HG03521 (cell line): Measurements from ENCODE around the gene ITPR3.

Source experiments
- ATAC-seq: cut with Tn5 transposase; IDR thresholded peaks from one replicate; pipeline ENCODE4 v1.9.1; 2021; ENCODE audit warnings: mild to moderate bottlenecking, moderate library complexity; ENCODE audit not compliant: unreplicated experiment

The ITPR3 gene

GRCh38 chr6:33683576-33684427 is 62.7 kb downstream of the ITPR3 start:
- ATAC-seq, result no peak

GRCh38 chr6:33684428-33684896 is 63.3 kb downstream of the ITPR3 start:
- ATAC-seq, result no peak

- no peak for ATAC-seq
These were observed 63.9 kb downstream of the ITPR3 start for GRCh38 chr6:33684983-33685382.

GRCh38 chr6:33685411-33686224 is 64.5 kb downstream of the ITPR3 start:
- no peak for ATAC-seq

GRCh38 chr6:33686225-33686924 is 65.3 kb downstream of the ITPR3 start:
- no peak for ATAC-seq

GRCh38 chr6:33686981-33687975 is 66.2 kb downstream of the ITPR3 start:
- ATAC-seq, result no peak

GRCh38 chr6:33688006-33688405 is 66.9 kb downstream of the ITPR3 start:
- ATAC-seq, result no peak

- ATAC-seq, result no peak
These were observed 67.5 kb downstream of the ITPR3 start for GRCh38 chr6:33688451-33689147.

- ATAC-seq, result no peak
These were observed 68.0 kb downstream of the ITPR3 start for GRCh38 chr6:33689148-33689494.

- no peak for ATAC-seq
These were observed 68.8 kb downstream of the ITPR3 start for GRCh38 chr6:33689879-33690278.

- no peak for ATAC-seq
These were observed 69.6 kb downstream of the ITPR3 start for GRCh38 chr6:33690766-33691165.

GRCh38 chr6:33691456-33692077 is 70.4 kb downstream of the ITPR3 start:
- no peak for ATAC-seq

GRCh38 chr6:33692078-33692759 is 71.1 kb downstream of the ITPR3 start:
- no peak for ATAC-seq

- ATAC-seq, result no peak
These were observed 71.6 kb downstream of the ITPR3 start for GRCh38 chr6:33692760-33693158.

GRCh38 chr6:33693186-33694105 is 72.3 kb downstream of the ITPR3 start:
- no peak for ATAC-seq

- ATAC-seq, result no peak
These were observed 73.3 kb downstream of the ITPR3 start for GRCh38 chr6:33694401-33694931.

- ATAC-seq, result no peak
These were observed 73.9 kb downstream of the ITPR3 start for GRCh38 chr6:33694977-33695376.
